DND-41 (cell line): ENCODE data around the gene DNER.

Experiments
- ATAC-seq: fragments of 200-7000 bp; cut with Tn5 transposase; 3 replicates; pipeline ENCODE4 v1.9.1; 2021; ENCODE audit warnings: low read depth; ENCODE audit not compliant: insufficient read depth
- DNase-seq: peaks from one replicate; pipeline ENCODE4 v3.0.0-alpha.2; 2020
- H2AFZ ChIP-seq: 2 replicates; pipeline ENCODE4 v1.6.0; 2012; ENCODE audit warnings: low read depth, low read length
- H3K27ac ChIP-seq: 2 replicates; pipeline ENCODE4 v1.5.1; 2012; ENCODE audit warnings: low read length, inconsistent platforms
- H3K27me3 ChIP-seq: fragments of 200-600 bp; sonication (generic); 2 replicates; pipeline ENCODE4 v1.6.0; 2012; ENCODE audit warnings: low read length, mild to moderate bottlenecking, inconsistent platforms; ENCODE audit not compliant: insufficient read depth, poor library complexity
- H3K36me3 ChIP-seq: 2 replicates; pipeline ENCODE4 v1.5.1; 2012; ENCODE audit warnings: low read length, inconsistent platforms; ENCODE audit not compliant: insufficient read depth
- H3K4me1 ChIP-seq: 2 replicates; pipeline ENCODE4 v1.5.1; 2012; ENCODE audit warnings: mild to moderate bottlenecking, low read length; ENCODE audit not compliant: insufficient read depth
- H3K4me2 ChIP-seq: 2 replicates; pipeline ENCODE4 v1.6.0; 2012; ENCODE audit warnings: mild to moderate bottlenecking, moderate library complexity, low read length, inconsistent platforms; ENCODE audit not compliant: insufficient read depth
- H3K4me3 ChIP-seq, 2 experiments: fragments of 200-600 bp in 1 of 2; shearing (Covaris generic) in 1 of 2; 2 replicates each; pipeline ENCODE4 v1.5.1; 2012 to 2016; ENCODE audit warnings: inconsistent platforms in 2 of 2, low read length in 2 of 2, mild to moderate bottlenecking in 2 of 2, low read depth in 1 of 2, moderate library complexity in 1 of 2
- H3K79me2 ChIP-seq: 2 replicates; pipeline ENCODE4 v1.6.0; 2012; ENCODE audit warnings: low read length, inconsistent platforms; ENCODE audit not compliant: insufficient read depth
- H3K9ac ChIP-seq: 2 replicates; pipeline ENCODE4 v1.6.0; 2012; ENCODE audit warnings: low read depth, mild to moderate bottlenecking, inconsistent platforms, low read length, moderate library complexity
- H3K9me3 ChIP-seq: 2 replicates; pipeline ENCODE4 v1.5.1; 2012; ENCODE audit warnings: low read length, moderate library complexity, mild to moderate bottlenecking, inconsistent platforms; ENCODE audit not compliant: insufficient read depth, severe bottlenecking
- H4K20me1 ChIP-seq: 2 replicates; pipeline ENCODE4 v1.6.0; 2012; ENCODE audit warnings: low read length; ENCODE audit not compliant: insufficient read depth
- EZH2 ChIP-seq: IDR thresholded peaks from 3 replicates; pipeline ENCODE4 v1.6.1; 2012; ENCODE audit warnings: borderline replicate concordance, low read depth, mild to moderate bottlenecking, moderate library complexity, low read length, inconsistent platforms; ENCODE audit not compliant: severe bottlenecking
- TF ChIP-seq, protein P1 (sequence below): IDR thresholded peaks from 2 replicates; pipeline ENCODE4 v1.5.1; 2012; ENCODE audit warnings: borderline replicate concordance, low read length, moderate library complexity, mild to moderate bottlenecking; ENCODE audit not compliant: poor library complexity, severe bottlenecking; ENCODE audit errors: extremely low read depth

DNER gene

DNA sequence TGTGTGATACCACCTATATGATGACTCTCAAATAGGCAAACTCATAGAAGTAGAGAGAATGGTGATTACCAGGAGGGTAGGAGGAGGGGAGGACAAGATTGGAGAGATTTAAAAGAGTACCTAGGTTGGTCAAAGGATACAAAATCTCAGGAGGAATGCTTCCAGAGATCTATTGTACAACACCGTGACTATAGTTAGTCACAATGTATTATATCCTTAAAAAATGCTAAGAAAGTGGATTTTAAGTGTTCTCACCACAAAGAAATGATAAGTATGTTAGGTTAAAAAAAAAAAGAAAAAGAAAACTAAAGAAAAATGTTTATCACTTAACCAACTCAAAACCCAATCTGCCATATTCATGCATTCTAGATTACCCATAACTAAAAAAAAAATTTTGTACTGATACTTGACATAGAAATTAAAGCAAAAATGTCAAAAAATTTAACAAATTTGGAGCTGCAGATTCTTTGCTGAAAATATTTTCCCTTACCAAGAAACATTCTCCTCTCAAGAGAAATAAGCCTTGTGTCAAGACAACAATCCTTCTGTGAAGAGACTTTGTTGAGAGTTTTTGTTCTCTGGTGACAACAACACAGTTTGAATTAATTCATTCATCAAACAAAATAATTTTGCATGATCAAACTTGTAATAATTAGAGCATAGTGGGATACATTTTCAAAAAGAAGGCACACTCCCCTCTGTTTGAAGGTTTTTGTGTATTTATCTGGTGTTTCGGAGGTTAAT is 213.1 kb downstream of the DNER start:
- Histone ChIP-seq H3K4me2 (no peak overlapping the region), H3K9ac (no peak overlapping the region), H3K79me2 (no peaks in the 10 kb centered on the region), H3K4me3 (no peak overlapping the region), H3K27me3 (no peaks in the 10 kb centered on the region), H3K9me3 (no peaks in the 10 kb centered on the region), H4K20me1 (no peaks in the 10 kb centered on the region), H2AFZ (no peak overlapping the region), H3K36me3 (no peaks in the 10 kb centered on the region), H3K4me1 (no peaks in the 10 kb centered on the region), H3K27ac (no peak overlapping the region)
- no peak for TF ChIP-seq EZH2
- TF ChIP-seq, protein P1, sequence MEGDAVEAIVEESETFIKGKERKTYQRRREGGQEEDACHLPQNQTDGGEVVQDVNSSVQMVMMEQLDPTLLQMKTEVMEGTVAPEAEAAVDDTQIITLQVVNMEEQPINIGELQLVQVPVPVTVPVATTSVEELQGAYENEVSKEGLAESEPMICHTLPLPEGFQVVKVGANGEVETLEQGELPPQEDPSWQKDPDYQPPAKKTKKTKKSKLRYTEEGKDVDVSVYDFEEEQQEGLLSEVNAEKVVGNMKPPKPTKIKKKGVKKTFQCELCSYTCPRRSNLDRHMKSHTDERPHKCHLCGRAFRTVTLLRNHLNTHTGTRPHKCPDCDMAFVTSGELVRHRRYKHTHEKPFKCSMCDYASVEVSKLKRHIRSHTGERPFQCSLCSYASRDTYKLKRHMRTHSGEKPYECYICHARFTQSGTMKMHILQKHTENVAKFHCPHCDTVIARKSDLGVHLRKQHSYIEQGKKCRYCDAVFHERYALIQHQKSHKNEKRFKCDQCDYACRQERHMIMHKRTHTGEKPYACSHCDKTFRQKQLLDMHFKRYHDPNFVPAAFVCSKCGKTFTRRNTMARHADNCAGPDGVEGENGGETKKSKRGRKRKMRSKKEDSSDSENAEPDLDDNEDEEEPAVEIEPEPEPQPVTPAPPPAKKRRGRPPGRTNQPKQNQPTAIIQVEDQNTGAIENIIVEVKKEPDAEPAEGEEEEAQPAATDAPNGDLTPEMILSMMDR: no peak
- no peak for DNase-seq
- no peak for ATAC-seq

DNA sequence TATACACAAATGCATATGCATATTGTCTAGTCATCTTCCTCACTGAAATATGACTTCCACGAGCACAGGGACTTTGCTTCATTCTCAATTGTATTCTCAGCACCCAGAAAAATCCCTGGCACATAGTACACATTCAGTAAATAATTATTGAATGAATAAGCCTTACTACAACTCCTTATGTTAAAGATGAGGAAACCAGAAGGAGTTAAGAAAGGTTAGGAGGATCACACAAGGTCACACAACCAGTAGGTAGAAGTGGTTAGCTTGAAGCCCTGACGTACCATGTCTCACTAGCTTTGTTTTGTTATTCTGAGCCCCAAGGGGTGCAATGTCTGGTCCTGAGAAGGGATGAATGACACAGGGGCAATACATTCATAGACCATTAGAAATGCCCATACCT is 222.3 kb downstream of the DNER start:
- TF ChIP-seq, protein P1: no peak
- TF ChIP-seq EZH2: no peak
- Histone ChIP-seq H4K20me1 (no peaks in the 10 kb centered on the region), H3K9me3 (no peaks in the 10 kb centered on the region), H3K9ac (no peak overlapping the region), H2AFZ (no peak overlapping the region), H3K4me1 (no peaks in the 10 kb centered on the region), H3K4me3 (no peak overlapping the region), H3K27ac (no peak overlapping the region), H3K79me2 (no peaks in the 10 kb centered on the region), H3K27me3 (no peaks in the 10 kb centered on the region), H3K36me3 (no peaks in the 10 kb centered on the region), H3K4me2 (no peak overlapping the region)
- ATAC-seq: no peak
- no peak for DNase-seq

DNA sequence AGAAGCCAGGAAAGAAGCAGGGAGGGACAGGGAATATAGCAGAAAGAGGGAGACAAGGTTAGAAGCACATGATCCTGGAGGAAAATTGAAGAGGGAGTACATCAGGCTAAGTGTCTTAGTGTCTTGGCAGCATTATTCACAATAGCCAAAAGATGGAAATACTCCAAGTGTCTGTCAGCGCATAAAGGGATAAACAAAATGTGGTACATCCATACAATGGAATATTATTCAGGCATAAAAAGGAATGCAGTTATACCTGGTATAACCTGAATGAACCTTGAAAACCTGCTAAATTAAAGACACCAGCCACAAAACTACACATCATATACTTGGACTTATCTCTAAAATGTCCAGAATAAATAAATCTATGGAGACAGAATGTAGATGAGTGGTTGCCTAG is 224.2 kb downstream of the DNER start:
- H3K27ac ChIP-seq: no peak overlapping the region
- H4K20me1 ChIP-seq: no peaks in the 10 kb centered on the region
- no peaks in the 10 kb centered on the region for H3K9me3 ChIP-seq
- no peaks in the 10 kb centered on the region for H3K79me2 ChIP-seq
- H3K4me3 ChIP-seq: no peak overlapping the region
- H3K36me3 ChIP-seq: no peaks in the 10 kb centered on the region
- no peak overlapping the region for H3K9ac ChIP-seq
- no peaks in the 10 kb centered on the region for H3K27me3 ChIP-seq
- H2AFZ ChIP-seq: no peak overlapping the region
- H3K4me1 ChIP-seq: no peaks in the 10 kb centered on the region
- TF ChIP-seq, protein P1: no peak
- TF ChIP-seq EZH2: no peak
- ATAC-seq (no peak), DNase-seq (no peak)
- no peak overlapping the region for H3K4me2 ChIP-seq
